Activated naive CD8-positive, alpha-beta T cell treated with anti-CD3 and anti-CD28 coated beads, Interleukin-2, amount 50 U/mL, for 24 hours (primary cell): ENCODE data around the gene SLC25A11.

Experiments used
- ATAC-seq: fragments of 150-1000 bp; cut with Tn5 transposase; one replicate; pipeline ENCODE4 v1.10.0; 2021
- DNase-seq: peaks from one replicate; pipeline ENCODE4 v3.0.0; 2021
- H3K27ac Mint-ChIP-seq: one replicate; pipeline ENCODE4 v1.8.0; 2021; ENCODE audit warnings: mild to moderate bottlenecking, mixed read lengths
- H3K27me3 Mint-ChIP-seq: one replicate; pipeline ENCODE4 v1.8.0; 2021; ENCODE audit warnings: mixed read lengths
- H3K36me3 Mint-ChIP-seq: one replicate; pipeline ENCODE4 v1.8.0; 2021; ENCODE audit warnings: low read depth, mixed read lengths
- H3K4me1 Mint-ChIP-seq: one replicate; pipeline ENCODE4 v1.8.0; 2021; ENCODE audit warnings: mixed read lengths
- H3K4me3 Mint-ChIP-seq: one replicate; pipeline ENCODE4 v1.8.0; 2021; ENCODE audit warnings: mild to moderate bottlenecking, moderate library complexity, mixed read lengths
- H3K9me3 Mint-ChIP-seq: one replicate; pipeline ENCODE4 v1.8.0; 2021; ENCODE audit warnings: mixed read lengths

SLC25A11 gene

DNA sequence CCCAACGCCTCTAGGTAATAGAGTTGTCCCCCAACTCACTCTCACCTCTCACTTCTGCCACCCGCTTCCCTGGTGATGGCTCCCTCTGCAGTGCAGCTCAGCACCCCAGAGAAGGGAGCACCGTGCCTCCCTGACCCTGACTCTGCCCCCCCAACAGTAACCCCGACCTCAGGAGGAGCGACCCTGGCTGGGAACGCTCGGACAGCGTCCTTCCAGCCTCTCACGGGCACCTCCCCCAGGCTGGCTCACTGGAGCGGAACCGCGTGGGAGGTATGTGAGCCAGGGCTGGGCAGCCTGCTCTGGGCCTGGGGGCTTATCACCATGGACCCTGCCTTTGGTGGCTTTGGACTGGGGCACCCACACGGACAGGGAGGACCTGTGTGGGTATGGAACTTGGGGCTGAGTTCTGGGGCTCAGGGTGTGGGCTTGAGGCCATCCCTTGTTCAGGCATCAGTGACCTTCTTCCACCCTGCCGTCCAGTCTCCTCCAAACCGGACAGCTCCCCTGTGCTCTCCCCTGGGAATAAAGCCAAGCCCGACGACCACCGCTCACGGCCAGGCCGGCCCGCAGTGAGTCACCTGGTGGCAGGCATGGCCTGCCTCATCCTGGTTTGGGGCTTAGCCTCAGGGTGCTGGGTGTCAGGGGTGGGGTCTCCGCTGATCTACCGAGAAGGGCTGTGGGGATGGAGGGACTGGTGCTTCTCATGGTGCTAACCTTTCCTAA is 47.2 kb downstream of the SLC25A11 start:
- DNase-seq (no peak), ATAC-seq (no peak)
- Mint-ChIP-seq H3K9me3 (no peaks in the 10 kb centered on the region), H3K27me3 (no peaks in the 10 kb centered on the region), H3K4me1 (peaks cover 2% of the 10 kb centered on the region), H3K27ac (no peak overlapping the region), H3K36me3 (peaks cover 6% of the 10 kb centered on the region), H3K4me3 (no peak overlapping the region)

DNA sequence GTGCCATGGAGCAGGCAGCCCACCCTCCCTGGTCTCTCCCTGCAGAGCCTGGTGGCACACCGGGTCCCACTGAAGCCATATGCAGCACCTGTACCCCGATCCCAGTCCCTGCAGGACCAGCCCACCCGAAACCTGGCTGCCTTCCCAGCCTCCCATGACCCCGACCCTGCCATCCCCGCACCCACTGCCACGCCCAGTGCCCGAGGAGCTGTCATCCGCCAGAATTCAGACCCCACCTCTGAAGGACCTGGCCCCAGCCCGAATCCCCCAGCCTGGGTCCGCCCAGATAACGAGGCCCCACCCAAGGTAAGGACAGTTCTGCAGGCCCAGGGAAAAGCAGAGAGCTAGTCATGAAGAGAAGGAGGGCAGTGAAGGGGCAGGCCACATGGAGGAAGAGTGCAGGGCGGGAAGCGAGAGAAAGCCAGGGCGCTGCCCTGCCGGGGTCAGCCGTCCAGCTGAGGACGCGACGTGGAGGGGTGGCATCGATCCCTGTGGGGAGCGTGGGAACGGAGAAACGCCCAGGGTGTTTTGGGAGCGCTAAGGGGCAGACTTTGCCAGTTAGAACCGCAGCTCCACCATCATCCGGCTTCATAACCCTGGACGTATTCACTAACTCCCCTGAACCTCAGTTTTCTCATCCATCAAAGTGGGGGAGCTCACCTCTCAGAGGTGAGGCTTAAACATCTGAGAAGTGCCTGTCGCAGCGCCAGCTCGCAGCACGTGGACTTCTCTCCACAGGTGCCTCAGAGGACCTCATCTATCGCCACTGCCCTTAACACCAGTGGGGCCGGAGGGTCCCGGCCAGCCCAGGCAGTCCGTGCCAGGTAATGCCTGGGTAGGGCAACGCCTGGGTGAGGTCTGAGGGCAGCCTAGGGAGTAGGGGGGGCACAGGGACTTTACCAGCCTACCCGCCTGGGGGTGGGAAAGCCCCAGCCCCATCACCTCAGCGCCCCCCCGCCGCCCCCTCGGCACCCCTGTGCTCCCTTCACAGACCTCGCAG is 48.1 kb downstream of the SLC25A11 start:
- DNase-seq = no peak
- H3K4me3 Mint-ChIP-seq = no peak overlapping the region
- H3K27me3 Mint-ChIP-seq = no peaks in the 10 kb centered on the region
- ATAC-seq = no peak
- no peak overlapping the region for H3K27ac Mint-ChIP-seq
- H3K9me3 Mint-ChIP-seq = no peaks in the 10 kb centered on the region
- H3K4me1 Mint-ChIP-seq = peaks cover 2% of the 10 kb centered on the region
- peaks cover 11% of the 10 kb centered on the region for H3K36me3 Mint-ChIP-seq

DNA sequence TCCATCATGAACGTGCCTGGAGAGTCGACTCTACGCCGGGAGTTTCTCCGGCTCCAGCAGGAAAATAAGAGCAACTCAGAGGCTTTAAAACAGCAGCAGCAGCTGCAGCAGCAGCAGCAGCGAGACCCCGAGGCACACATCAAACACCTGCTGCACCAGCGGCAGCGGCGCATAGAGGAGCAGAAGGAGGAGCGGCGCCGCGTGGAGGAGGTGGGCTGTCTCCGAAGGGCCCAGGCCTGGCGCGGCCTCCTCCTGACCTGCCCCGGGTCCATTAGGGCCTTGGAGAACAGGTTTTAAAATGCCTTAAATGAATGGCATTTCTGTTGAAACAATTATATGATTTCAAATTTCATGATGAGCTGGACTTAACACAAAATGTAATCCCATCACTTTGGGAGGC is 52.3 kb downstream of the SLC25A11 start:
- no peak overlapping the region for H3K4me3 Mint-ChIP-seq
- no peak overlapping the region for H3K27ac Mint-ChIP-seq
- H3K4me1 Mint-ChIP-seq = peaks cover 2% of the 10 kb centered on the region
- DNase-seq (no peak), ATAC-seq (no peak)
- H3K27me3 Mint-ChIP-seq = no peaks in the 10 kb centered on the region
- H3K36me3 Mint-ChIP-seq = peaks cover 15% of the 10 kb centered on the region
- H3K9me3 Mint-ChIP-seq = no peaks in the 10 kb centered on the region
